ENCODE data around the gene ZNRF2.
"Not testable (repeated sequence)": the region's sequence is repeated elsewhere in the genome, so short reads cannot be mapped to it uniquely, and the experiment has no call there.

Gene ZNRF2

DNA sequence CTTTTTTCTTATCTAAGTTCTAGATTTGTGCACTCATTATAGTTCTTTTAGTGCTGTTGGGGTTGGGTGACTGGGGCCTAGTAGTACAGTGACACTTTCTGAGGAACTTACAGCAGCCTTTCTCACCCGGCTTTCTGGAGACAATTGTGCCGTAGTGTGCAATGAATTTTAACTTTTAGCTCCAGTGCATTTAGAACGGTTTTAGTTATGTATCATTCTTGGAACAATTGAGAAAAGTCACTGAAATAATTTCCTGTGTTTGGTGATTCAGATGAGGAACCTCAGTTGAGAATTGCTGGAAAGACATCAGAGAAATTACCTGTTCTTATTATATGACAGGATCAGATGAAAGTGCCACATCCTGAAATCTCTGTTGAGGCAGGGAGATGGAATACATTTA lies 3.2 kb downstream of the ZNRF2 start:
- DNase-seq (ENCODE audit: low read depth, low spot score), result not testable (repeated sequence)

DNA sequence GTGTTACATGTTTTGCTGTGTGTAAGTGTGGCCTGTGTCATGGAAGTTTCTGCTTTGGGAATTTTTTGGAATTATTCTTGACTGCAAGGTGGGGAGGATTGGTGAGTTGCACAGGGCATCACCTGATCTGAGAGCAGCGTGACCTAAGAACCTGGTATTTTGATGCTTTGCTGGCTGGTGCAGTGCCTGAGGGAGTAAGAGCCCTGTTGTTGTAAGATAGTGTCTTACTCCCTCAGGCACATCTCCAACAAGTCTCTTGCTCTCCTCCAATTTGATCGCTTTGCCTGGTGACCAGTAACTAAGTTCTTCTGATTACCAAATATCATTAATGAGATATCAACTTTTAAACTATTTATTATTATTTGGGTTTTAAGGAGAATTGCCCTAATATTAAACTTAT lies 5.2 kb downstream of the ZNRF2 start:
- not testable (repeated sequence) for DNase-seq (ENCODE audit: low read depth, low spot score)

GRCh38 chr7:30290317-30290716 lies 5.9 kb downstream of the ZNRF2 start:
- DNase-seq (ENCODE audit: low read depth, low spot score), result not testable (repeated sequence)

GRCh38 chr7:30292416-30293038 lies 8.1 kb downstream of the ZNRF2 start:
- not testable (repeated sequence) for DNase-seq (ENCODE audit: low read depth, low spot score)

- not testable (repeated sequence) for DNase-seq (ENCODE audit: low read depth, low spot score)
Measured at GRCh38 chr7:30296304-30296703, 11.9 kb downstream of the ZNRF2 start.

- DNase-seq (ENCODE audit: low read depth, low spot score), result not testable (repeated sequence)
Measured at GRCh38 chr7:30297499-30297898, 13.1 kb downstream of the ZNRF2 start.

GRCh38 chr7:30298409-30298808 lies 14.0 kb downstream of the ZNRF2 start:
- not testable (repeated sequence) for DNase-seq (ENCODE audit: low read depth, low spot score)

DNA sequence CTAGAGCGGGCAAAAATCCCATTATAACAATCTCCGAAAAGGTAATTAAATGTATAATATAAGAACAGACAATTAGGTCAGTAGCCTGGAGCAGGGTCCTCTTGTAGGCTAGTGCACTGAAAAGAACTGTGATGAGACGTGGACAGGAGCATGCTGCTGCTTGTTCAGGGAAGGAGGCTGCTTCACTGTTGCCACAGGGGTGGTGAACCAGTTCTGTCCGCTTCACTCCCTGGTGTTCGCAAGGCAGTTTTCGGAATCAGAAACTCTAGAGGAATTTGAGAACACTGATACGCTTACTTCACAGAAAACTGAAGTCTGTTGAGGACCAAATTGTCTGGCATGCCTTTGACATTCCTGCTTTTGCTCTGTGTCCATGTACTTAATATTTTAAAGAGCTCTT lies 17.4 kb downstream of the ZNRF2 start:
- no peak for DNase-seq (ENCODE audit: low read depth, low spot score)

DNA sequence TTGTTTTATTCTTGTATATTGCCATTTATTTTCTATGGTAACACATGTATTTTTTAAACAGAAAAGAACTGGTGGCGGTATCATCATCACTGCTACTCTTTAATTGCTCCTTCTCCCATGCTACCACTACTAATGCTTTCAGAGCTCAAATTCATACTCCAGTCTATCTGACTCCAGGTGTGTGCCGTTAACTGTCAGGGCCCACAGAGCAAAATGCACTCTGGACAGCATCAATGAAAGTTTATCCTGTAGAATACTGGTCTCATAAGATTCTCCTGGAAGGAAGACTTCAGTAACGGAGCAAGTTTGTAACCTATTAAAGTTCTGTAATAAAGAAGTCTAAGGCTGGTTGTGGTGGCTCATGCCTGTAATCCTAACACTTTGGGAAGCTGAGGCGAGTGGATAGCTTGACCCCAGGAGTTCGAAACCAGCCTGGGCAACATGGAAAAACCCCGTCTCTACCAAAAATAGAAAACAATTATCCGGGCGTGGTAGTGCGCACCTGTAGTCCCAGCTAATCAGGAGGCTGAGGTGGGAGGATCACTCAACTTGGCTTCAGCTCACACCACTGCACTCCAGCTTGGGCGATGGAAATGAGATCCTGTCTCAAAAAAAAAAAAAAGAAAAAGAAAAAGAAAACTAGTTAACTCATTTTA lies 18.4 kb downstream of the ZNRF2 start:
- no peak for DNase-seq (ENCODE audit: low read depth, low spot score)

- DNase-seq (ENCODE audit: low read depth, low spot score), result no peak
Measured at GRCh38 chr7:30303312-30304039, 19.1 kb downstream of the ZNRF2 start.

DNA sequence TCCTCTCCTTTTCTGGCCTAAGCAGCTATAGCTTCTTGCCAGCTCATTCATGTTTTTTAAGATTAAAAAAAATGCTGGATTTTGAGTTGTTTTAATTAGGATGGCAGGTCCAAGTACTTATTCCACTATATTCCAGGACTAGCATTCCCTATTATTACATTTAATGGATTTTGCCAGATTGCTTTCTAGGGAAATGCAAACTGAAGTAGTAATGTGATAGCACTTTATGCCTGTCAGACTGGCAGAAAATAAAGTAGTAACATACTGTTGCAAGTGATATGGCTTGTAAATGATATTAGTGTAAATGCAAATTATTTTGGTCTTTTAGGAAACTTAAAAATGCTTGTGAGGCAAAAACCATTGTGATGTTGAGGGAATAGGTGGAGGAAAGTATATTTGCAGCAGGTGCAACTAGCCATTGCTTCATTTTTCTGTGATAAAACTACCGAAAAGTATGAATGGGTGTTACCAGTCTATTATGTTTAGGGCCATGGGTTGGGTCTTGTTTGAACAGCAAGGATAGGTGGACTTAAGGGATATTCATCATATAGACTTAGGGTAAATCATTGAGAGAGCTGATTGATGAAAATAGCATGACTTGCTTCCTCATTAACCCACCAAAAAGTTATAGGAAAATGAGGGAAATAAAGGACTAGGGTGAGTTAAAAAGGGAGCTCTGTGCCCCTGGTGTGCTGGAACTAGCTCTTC lies 19.9 kb downstream of the ZNRF2 start:
- no peak for DNase-seq (ENCODE audit: low read depth, low spot score)

- DNase-seq (ENCODE audit: low read depth, low spot score), result no peak
Measured at GRCh38 chr7:30306976-30307375, 22.6 kb downstream of the ZNRF2 start.

DNA sequence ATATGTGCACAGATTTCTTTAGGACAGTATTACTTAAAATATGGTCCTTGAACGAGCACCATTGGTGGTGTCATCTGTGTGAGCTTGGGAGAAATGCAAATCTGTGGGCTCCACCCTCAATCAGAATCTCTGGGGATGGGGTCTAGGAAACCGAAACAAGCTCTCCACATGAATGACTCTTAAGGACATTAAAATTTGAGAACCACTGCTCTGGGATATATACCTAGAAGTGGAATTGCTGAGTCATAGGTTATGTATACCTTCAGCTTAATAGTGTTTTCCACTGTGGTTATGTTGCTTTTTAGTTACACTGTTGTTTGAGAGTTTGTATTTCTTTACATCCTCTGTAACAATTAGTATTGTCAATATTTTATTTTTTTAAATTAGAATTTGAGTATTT lies 24.0 kb downstream of the ZNRF2 start:
- no peak for DNase-seq (ENCODE audit: low read depth, low spot score)

GRCh38 chr7:30309302-30309701 lies 24.9 kb downstream of the ZNRF2 start:
- DNase-seq (ENCODE audit: low read depth, low spot score), result no peak

DNA sequence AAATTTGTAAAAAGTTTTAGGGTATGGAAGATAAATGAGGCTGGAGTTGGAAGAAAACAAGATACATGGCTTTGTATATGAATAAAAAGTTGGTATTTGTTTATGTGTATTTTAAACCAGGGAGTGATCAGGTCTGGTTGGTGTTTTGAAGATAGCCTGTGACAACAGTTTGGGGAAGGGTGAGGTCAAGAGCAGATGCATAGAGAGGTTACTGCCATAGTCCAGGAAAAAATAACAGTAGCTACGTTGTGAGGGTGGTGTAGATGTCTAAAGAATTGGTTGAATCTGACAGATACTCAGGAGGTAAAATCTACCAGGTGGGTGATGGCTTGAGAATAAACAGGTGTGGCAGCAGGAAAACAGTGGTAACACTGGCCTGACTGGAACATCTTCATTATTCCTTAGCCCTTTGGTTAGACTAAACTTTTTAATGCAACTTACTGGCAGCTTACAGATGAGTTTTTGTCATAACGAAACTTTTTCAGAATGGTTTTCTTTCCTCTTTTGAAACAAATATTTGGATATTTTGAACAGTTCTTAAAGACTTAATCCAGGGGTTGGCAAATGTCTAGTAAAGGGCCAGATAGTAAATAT lies 25.5 kb downstream of the ZNRF2 start:
- DNase-seq (ENCODE audit: low read depth, low spot score), result no peak

GRCh38 chr7:30310674-30311362 lies 26.4 kb downstream of the ZNRF2 start:
- no peak for DNase-seq (ENCODE audit: low read depth, low spot score)

DNA sequence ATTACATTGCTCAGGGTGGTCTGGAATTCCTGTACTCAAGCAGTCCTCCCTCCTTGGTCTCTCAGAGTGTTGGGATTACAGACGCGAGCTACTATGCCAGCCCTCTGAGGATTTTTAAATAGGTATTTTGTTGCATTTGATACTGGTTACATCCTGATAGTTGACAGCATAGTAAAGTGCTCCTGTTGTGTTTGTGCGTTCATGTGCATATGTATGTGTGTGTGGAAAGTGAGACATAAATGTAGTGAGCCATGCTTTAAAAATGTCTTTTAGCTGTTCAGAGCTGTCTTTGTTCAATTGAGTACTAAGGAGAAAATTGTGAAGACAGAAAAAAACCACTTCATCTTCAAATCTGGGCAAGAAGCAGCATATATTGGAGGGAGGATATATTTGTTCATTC lies 27.8 kb downstream of the ZNRF2 start:
- DNase-seq (ENCODE audit: low read depth, low spot score), result peak; percentile 69

DNA sequence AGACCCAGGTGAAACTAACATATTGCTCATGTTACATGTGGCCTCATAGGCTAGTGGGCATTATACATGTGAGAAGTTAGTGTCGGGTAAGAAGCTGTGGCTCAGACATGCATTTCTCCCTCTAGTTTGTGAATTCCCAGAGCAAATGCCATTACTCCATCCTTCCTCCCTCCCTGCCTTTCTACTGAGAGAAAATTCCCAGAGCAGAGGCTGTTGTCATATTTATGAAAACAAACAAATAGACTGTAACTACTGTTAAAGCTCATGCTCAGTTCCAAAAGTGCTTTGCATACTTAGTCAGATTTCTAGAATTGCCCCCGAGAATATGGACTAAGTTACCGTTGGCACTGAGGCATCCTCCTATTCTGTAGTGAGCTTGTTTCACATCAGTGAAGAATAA lies 29.0 kb downstream of the ZNRF2 start:
- DNase-seq (ENCODE audit: low read depth, low spot score), result peak; percentile 12

- DNase-seq (ENCODE audit: low read depth, low spot score), result no peak
Measured at GRCh38 chr7:30313793-30314192, 29.4 kb downstream of the ZNRF2 start.

DNA sequence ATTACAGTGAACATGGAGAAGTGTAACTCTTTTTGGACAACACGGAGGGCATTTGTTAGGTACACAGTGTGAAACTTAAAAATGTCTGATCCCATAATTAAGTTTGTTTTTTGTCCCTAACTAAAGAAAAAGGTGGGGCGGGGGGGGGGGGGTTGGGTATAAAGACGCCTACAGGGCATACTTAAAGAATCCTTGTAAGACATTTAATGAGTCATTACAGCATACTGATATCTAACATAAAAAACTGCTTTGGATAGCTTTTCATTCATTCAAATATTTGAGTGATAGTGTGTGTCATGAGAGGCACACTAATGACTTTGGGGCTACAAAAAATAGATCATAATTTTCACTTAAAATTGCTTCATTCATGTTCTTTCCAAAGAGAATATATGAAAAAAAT lies 31.2 kb downstream of the ZNRF2 start:
- no peak for DNase-seq (ENCODE audit: low read depth, low spot score)

DNA sequence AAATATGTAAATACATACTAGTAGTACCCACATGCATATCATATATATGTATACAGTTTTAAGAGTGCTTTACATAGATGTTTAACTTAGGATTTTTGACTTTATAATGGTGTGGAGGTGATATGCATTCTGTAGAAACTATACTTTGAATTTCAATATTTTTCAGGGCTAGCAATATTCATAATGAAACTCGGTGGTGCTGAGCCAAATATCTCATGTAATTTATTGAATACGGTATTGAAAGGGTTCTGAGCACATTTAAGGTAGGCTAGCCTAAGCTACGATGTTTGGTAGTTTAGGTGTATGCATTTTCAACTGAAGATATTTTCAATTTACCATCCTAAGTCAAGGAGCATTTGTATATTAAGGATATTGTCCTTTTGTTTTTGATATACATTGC lies 36.0 kb downstream of the ZNRF2 start:
- no peak for DNase-seq (ENCODE audit: low read depth, low spot score)

All from astrocyte of the hippocampus (primary cell).